Measurements from ENCODE around the gene HEXIM1.

Gene HEXIM1

DNA sequence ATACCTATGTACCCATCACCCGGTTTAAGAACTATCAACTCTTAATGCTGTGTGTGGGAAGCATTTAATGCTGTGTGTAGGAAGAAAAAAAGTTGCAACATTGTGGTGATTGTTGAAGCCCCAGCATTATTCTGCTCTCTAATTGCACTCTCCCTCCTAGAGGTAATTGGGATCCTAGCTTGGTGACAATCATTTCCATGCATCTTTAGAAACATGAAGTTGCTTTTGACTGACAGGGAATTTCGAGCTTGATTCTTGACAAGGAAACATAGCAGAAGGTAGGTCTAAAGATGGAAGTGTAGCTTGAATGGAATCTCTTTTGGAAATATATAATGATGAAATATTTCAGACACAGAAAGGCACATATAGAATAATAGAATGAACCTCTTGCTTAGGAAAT, 40.7 kb downstream of the HEXIM1 start:
- WGBS = 95% methylated on average over 1 of the region's 2 CpGs
- no peaks in the 10 kb centered on the region for H3K36me3 ChIP-seq (ENCODE audit: insufficient read depth, low read length)
- no peaks in the 10 kb centered on the region for H3K27me3 ChIP-seq (ENCODE audit: insufficient read depth, low read length)
- H3K27ac ChIP-seq (ENCODE audit: low read depth, low read length) = no peak overlapping the region
- no peak overlapping the region for H3K4me3 ChIP-seq (ENCODE audit: low read length)
- 0 out of 2 replicates have a peak, but pooled peaks cover 4% of the 10 kb centered on the region for H3K9me3 ChIP-seq (ENCODE audit: insufficient read depth, low read depth, low read length)
- no peak overlapping the region for H3K9ac ChIP-seq (ENCODE audit: low read depth, low read length)
- no peaks in the 10 kb centered on the region for H3K4me1 ChIP-seq (ENCODE audit: insufficient read depth, low read length)

DNA sequence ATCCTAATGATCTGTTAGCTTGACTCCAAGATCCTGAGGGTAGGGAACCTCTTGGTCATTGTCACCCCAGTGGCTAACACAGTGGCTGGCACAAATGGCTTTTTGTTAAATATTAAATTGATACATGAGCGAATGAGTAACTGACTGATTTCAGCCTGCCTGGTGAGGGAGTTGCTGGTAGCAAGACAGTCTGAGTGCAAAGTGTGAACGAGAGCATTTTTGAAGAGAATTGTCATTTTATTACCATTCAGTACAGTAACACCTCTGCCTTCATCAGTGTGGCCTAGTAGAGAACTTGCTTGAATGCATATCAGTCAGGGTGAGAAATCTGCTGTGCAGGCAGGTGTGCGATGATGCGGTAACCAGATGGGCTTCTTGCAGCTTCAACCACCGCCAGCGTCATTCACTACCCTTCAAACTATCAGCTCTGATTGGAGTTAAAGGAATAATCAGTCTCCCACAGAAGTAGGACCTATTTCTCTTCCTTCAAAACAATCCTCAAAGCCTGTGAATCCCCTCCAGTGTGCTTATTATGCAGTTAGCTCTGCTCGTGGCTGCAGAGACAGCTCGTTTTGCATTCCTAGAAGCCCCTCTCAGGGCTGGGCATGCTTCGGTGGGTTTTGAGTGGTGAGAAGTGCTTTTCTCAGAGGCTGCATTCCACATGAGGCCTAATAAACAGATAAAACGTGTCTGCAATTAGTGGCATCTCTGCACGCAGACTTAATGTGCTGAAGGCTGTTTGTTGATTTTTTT, 42.4 kb downstream of the HEXIM1 start:
- no peak overlapping the region for H3K4me3 ChIP-seq (ENCODE audit: low read length)
- no peak overlapping the region for H3K9ac ChIP-seq (ENCODE audit: low read depth, low read length)
- no peak overlapping the region for H3K27ac ChIP-seq (ENCODE audit: low read depth, low read length)
- H3K9me3 ChIP-seq (ENCODE audit: insufficient read depth, low read depth, low read length) = 0 out of 2 replicates have a peak, but pooled peaks cover 4% of the 10 kb centered on the region
- no peaks in the 10 kb centered on the region for H3K4me1 ChIP-seq (ENCODE audit: insufficient read depth, low read length)
- WGBS = 90% methylated on average over 11 of the region's 11 CpGs
- no peaks in the 10 kb centered on the region for H3K36me3 ChIP-seq (ENCODE audit: insufficient read depth, low read length)
- no peaks in the 10 kb centered on the region for H3K27me3 ChIP-seq (ENCODE audit: insufficient read depth, low read length)

DNA sequence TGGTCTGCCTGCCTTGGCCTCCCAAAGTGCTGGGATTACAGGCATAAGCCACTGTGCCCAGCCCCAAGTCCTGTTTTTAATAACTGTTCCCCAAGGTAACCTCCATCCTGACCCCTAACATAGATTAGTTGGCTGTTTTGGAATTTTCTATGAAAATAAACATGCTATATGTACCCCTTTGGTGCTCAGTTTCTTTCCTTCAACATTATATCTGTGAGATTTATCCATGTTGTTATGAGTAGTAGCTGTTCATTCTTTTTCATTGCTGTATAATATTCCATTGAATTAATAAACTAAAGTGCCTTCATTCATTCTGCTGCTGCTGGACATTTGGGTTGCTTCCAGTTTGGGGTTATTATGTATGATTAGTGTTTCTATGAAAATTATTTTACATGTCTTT, 47.1 kb downstream of the HEXIM1 start:
- Histone ChIP-seq H3K36me3 (ENCODE audit: insufficient read depth, low read length) (no peaks in the 10 kb centered on the region), H3K4me3 (ENCODE audit: low read length) (no peak overlapping the region), H3K9me3 (ENCODE audit: insufficient read depth, low read depth, low read length) (0 out of 2 replicates have a peak, but pooled peaks cover 3% of the 10 kb centered on the region), H3K27ac (ENCODE audit: low read depth, low read length) (no peak overlapping the region), H3K27me3 (ENCODE audit: insufficient read depth, low read length) (no peaks in the 10 kb centered on the region), H3K4me1 (ENCODE audit: insufficient read depth, low read length) (peaks cover 11% of the 10 kb centered on the region), H3K9ac (ENCODE audit: low read depth, low read length) (no peak overlapping the region)

DNA sequence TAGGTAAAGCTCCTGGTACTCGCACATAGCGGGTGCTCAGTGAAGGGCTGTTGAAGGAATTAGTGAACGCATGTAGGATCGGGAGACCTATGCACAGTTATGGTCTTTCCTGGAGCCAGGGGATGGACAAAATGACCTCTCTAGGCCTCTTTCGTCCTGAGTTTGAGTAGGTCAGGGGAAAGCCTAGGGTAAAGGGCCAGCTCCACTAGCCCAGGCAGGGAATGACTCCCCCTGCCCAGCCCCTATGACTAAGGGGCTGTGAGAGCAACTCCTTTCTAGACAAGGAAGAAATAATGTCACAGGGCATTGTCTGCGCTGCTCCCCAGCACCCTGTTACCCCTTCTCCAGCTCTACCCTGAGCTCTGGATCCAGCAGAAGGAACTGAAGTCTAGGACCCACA, 48.8 kb downstream of the HEXIM1 start:
- H3K36me3 ChIP-seq (ENCODE audit: insufficient read depth, low read length) = no peaks in the 10 kb centered on the region
- H3K4me3 ChIP-seq (ENCODE audit: low read length) = no peak overlapping the region
- 67% methylated on average over 6 of the region's 6 CpGs for WGBS
- H3K4me1 ChIP-seq (ENCODE audit: insufficient read depth, low read length) = peaks cover 14% of the 10 kb centered on the region
- peak overlapping the region; percentile 26; the same call in 1 of the 2 replicates for H3K9ac ChIP-seq (ENCODE audit: low read depth, low read length)
- H3K27ac ChIP-seq (ENCODE audit: low read depth, low read length) = peak overlapping the region; percentile 54; the same call in 1 of the 2 replicates
- no peaks in the 10 kb centered on the region for H3K27me3 ChIP-seq (ENCODE audit: insufficient read depth, low read length)
- H3K9me3 ChIP-seq (ENCODE audit: insufficient read depth, low read depth, low read length) = no peaks in the 10 kb centered on the region

DNA sequence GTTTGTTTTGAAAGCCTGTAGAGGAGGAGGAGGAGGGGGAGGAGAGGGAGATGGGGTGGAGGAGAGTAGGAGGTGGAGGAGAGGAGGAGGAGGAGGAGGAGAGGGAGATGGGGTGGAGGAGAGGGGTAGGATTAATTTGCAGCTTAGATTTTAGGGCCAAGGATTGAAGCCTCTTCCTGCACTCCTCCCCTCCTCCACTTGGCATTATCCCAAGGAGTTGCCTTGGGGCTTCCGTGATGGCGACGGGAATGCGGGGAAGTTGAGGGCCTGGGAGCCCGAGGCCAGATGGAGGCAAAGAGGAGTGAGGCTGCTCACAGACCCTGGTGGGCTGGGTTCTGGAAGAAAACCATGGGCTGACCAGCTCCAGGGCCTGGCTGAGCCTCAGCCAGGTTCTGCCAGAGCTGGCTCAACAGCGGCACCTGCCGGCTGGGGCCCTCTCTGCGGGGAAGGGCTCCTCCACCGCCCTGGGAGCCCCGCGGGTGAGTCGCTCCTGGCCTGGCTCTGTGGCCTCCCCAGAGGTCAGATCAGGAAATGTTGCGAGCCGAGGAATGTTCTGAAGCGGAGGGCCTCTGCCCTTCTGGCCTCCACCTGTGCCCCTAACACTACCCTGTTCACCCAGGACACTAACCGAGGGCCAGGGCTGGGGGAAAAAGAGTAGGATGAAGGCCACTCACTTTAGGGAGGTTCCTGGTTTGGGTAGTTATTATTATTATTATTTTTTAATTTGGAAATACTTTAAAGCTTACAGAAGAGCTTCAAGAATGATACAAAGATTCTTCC, 49.5 kb downstream of the HEXIM1 start:
- WGBS = 3% methylated on average over 15 of the region's 16 CpGs
- no peaks in the 10 kb centered on the region for H3K27me3 ChIP-seq (ENCODE audit: insufficient read depth, low read length)
- H3K36me3 ChIP-seq (ENCODE audit: insufficient read depth, low read length) = no peaks in the 10 kb centered on the region
- H3K4me3 ChIP-seq (ENCODE audit: low read length) = 0 out of 2 replicates have a peak overlapping the region, but pooled peaks have one; percentile 4
- no peaks in the 10 kb centered on the region for H3K9me3 ChIP-seq (ENCODE audit: insufficient read depth, low read depth, low read length)
- H3K4me1 ChIP-seq (ENCODE audit: insufficient read depth, low read length) = peaks cover 14% of the 10 kb centered on the region
- peak overlapping the region; percentile 71; the same call in 1 of the 2 replicates for H3K27ac ChIP-seq (ENCODE audit: low read depth, low read length)
- 0 out of 2 replicates have a peak overlapping the region, but pooled peaks have one; percentile 26 for H3K9ac ChIP-seq (ENCODE audit: low read depth, low read length)

DNA sequence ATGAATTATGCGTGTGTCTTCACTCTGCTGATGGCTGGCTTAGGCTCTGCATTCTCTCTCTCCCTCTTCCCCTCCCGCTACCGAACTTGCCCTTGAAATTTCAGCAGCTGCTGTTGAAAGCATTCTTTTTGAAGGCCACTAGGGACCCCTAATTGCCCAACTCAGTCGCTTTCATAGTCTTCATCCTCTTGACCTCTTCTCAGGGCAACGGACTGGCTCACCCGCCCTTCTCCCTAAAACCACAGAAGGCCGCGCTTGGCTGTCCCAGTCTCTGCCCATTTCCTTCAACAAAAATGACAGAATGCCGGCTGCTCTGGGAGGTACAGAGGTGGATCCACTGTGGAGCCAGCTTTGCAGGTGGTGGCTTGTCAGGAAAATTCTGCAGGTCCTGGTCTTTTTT, 52.4 kb downstream of the HEXIM1 start:
- Histone ChIP-seq H3K4me1 (ENCODE audit: insufficient read depth, low read length) (peaks cover 14% of the 10 kb centered on the region), H3K9me3 (ENCODE audit: insufficient read depth, low read depth, low read length) (no peaks in the 10 kb centered on the region), H3K27me3 (ENCODE audit: insufficient read depth, low read length) (no peaks in the 10 kb centered on the region), H3K9ac (ENCODE audit: low read depth, low read length) (no peak overlapping the region), H3K36me3 (ENCODE audit: insufficient read depth, low read length) (no peaks in the 10 kb centered on the region), H3K27ac (ENCODE audit: low read depth, low read length) (no peak overlapping the region), H3K4me3 (ENCODE audit: low read length) (no peak overlapping the region)
- WGBS = 66% methylated on average over 9 of the region's 9 CpGs

DNA sequence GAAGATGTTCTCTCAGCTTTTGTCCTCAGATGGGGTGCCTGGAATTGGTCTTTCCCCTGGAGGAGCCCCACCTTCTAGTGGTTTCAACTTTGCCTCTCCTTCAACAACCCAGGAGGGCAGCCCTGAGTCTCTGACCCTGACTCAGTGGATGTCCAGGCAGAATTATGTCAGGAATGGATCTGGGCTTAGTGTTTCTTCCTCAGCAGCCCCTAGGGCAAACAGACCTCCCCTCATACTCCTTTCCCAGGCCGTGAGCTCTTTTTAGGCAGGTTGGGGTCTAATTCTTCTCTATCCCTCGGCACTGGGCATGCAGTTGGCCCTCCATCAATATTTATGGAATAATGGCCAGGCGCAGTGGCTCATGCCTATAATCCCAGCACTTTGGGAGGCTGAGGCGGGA, 53.2 kb downstream of the HEXIM1 start:
- no peak overlapping the region for H3K4me3 ChIP-seq (ENCODE audit: low read length)
- 93% methylated on average over 4 of the region's 4 CpGs for WGBS
- H3K4me1 ChIP-seq (ENCODE audit: insufficient read depth, low read length) = peaks cover 14% of the 10 kb centered on the region
- no peaks in the 10 kb centered on the region for H3K9me3 ChIP-seq (ENCODE audit: insufficient read depth, low read depth, low read length)
- H3K9ac ChIP-seq (ENCODE audit: low read depth, low read length) = no peak overlapping the region
- H3K36me3 ChIP-seq (ENCODE audit: insufficient read depth, low read length) = no peaks in the 10 kb centered on the region
- H3K27ac ChIP-seq (ENCODE audit: low read depth, low read length) = no peak overlapping the region
- H3K27me3 ChIP-seq (ENCODE audit: insufficient read depth, low read length) = no peaks in the 10 kb centered on the region
